ENCODE measurements around the gene SDK1.

Gene SDK1

GRCh38 chr7:4026941-4027486, 726.0 kb downstream of the SDK1 start:
- Histone ChIP-seq H3K27ac (ENCODE audit: extremely low read depth, low read depth, low read length) (no peak overlapping the region), H3K4me1 (ENCODE audit: control insufficient read depth, insufficient read depth, low read length) (no peaks in the 10 kb centered on the region), H3K4me3 (ENCODE audit: low read depth, low read length) (no peak overlapping the region), H3K9me3 (ENCODE audit: control insufficient read depth, insufficient read depth, low read depth, low read length) (no peaks in the 10 kb centered on the region), H3K36me3 (ENCODE audit: control insufficient read depth in 2 of 2, insufficient read depth in 1 of 2, low read length in 2 of 2) (no peaks in the 10 kb centered on the region)
- ChIA-PET POLR2A (no interaction called here), CTCF (interaction anchor here (0.7 kb wide), 1 partner anchor 29 kb away, joined by 3 read pairs; no protein-coding TSS in a partner anchor)
- TF ChIP-seq OVOL3 (tag by site-specific recombination; IDR thresholded peaks at IDR 0.05): no peak
- TF ChIP-seq ZNF146 (tag by site-specific recombination; IDR thresholded peaks at IDR 0.05): no peak
- TF ChIP-seq, protein P1, sequence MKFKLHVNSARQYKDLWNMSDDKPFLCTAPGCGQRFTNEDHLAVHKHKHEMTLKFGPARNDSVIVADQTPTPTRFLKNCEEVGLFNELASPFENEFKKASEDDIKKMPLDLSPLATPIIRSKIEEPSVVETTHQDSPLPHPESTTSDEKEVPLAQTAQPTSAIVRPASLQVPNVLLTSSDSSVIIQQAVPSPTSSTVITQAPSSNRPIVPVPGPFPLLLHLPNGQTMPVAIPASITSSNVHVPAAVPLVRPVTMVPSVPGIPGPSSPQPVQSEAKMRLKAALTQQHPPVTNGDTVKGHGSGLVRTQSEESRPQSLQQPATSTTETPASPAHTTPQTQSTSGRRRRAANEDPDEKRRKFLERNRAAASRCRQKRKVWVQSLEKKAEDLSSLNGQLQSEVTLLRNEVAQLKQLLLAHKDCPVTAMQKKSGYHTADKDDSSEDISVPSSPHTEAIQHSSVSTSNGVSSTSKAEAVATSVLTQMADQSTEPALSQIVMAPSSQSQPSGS (tag by site-specific recombination; IDR thresholded peaks at IDR 0.05; ENCODE audit: low read depth): no peak
- no peak for TF ChIP-seq INSM2 (tag by site-specific recombination; IDR thresholded peaks at IDR 0.05)
- TF ChIP-seq PRDM4 (tag by site-specific recombination; IDR thresholded peaks at IDR 0.05): no peak
- no peak for TF ChIP-seq REST (tag by site-specific recombination; IDR thresholded peaks at IDR 0.05)
- no peak for TF ChIP-seq ZNF423 (tag by site-specific recombination; IDR thresholded peaks at IDR 0.05)
- TF ChIP-seq, protein P2, sequence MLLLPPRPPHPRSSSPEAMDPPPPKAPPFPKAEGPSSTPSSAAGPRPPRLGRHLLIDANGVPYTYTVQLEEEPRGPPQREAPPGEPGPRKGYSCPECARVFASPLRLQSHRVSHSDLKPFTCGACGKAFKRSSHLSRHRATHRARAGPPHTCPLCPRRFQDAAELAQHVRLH (tag by site-specific recombination; IDR thresholded peaks at IDR 0.05): no peak
- no peak for TF ChIP-seq ZNF624 (tag by site-specific recombination; IDR thresholded peaks at IDR 0.05)
- TF ChIP-seq ZNF350 (tag by site-specific recombination; IDR thresholded peaks at IDR 0.05): no peak
- no peak for TF ChIP-seq ZNF521 (tag by site-specific recombination; IDR thresholded peaks at IDR 0.05)
- no peak for TF ChIP-seq ZBTB26 (tag by site-specific recombination; optimal IDR thresholded peaks at IDR 0.05)
- no peak for TF ChIP-seq MYNN (tag by site-specific recombination; IDR thresholded peaks at IDR 0.05; ENCODE audit: borderline replicate concordance)
- no peak for TF ChIP-seq ZNF239 (tag by site-specific recombination; IDR thresholded peaks at IDR 0.05)
- TF ChIP-seq GLI4 (tag by site-specific recombination; IDR thresholded peaks at IDR 0.05): no peak

Measured in HEK293 (cell line).